WTC11 (cell line): ENCODE measurements around the gene CARD19. TPM values are rescaled to one million over a fixed set of nuclear protein-coding genes. Genes with fewer than 3 reads are reported as not detected.

ENCODE experiments used
- ATAC-seq: fragments of 200-7000 bp; cut with Tn5 transposase; 2 replicates; pipeline ENCODE4 v1.10.0; 2021; ENCODE audit warnings: mild to moderate bottlenecking, moderate library complexity
- CTCF ChIA-PET: fragments of 300-600 bp; sonication (Branson Sonifier 250); formaldehyde crosslinking; loops from one replicate; lab custom pipeline; 2021; ENCODE audit warnings: antibody characterized with exemption; lab: Charles Lee
- POLR2A ChIA-PET: fragments of 350-600 bp; sonication (Branson Sonifier 250); formaldehyde crosslinking; loops from one replicate; lab custom pipeline; 2021; ENCODE audit warnings: antibody characterized with exemption; lab: Charles Lee
- DNase-seq: peaks from one replicate; pipeline ENCODE4 v3.0.0; 2021; ENCODE audit warnings: low spot score
- H3K27ac Mint-ChIP-seq: 2 replicates; pipeline ENCODE4 v1.8.0; 2021; ENCODE audit warnings: mixed read lengths
- H3K27me3 Mint-ChIP-seq: 2 replicates; pipeline ENCODE4 v1.8.0; 2021; ENCODE audit warnings: low read depth, mild to moderate bottlenecking, moderate library complexity, mixed read lengths
- H3K36me3 Mint-ChIP-seq: 2 replicates; pipeline ENCODE4 v1.8.0; 2021; ENCODE audit warnings: mixed read lengths
- H3K4me1 Mint-ChIP-seq: 2 replicates; pipeline ENCODE4 v1.8.0; 2022; ENCODE audit warnings: mixed read lengths
- H3K4me3 Mint-ChIP-seq: 2 replicates; pipeline ENCODE4 v1.8.0; 2021; ENCODE audit warnings: mild to moderate bottlenecking, moderate library complexity, mixed read lengths
- H3K9me3 Mint-ChIP-seq: 2 replicates; pipeline ENCODE4 v1.8.0; 2021; ENCODE audit warnings: mixed read lengths
- AFF4 ChIP-seq: sonication (generic); formaldehyde crosslinking; IDR thresholded peaks from 2 replicates; pipeline ENCODE4 v1.8.1; 2023; ENCODE audit warnings: mild to moderate bottlenecking, missing genetic modification reagents, borderline replicate concordance
- ATF2 ChIP-seq: sonication (generic); formaldehyde crosslinking; IDR thresholded peaks from 2 replicates; pipeline ENCODE4 v1.8.1; 2022; ENCODE audit warnings: low read depth, missing genetic modification reagents, borderline replicate concordance
- E2F1 ChIP-seq: sonication (generic); formaldehyde crosslinking; IDR thresholded peaks from 2 replicates; pipeline ENCODE4 v1.8.0; 2022; ENCODE audit warnings: mild to moderate bottlenecking, missing genetic modification reagents
- FOXP1 ChIP-seq: sonication (generic); formaldehyde crosslinking; IDR thresholded peaks from 2 replicates; pipeline ENCODE4 v1.8.0; 2022; ENCODE audit warnings: missing genetic modification reagents, mild to moderate bottlenecking, moderate library complexity, borderline replicate concordance
- GRHL2 ChIP-seq: fragments of 250-450 bp; sonication (Bioruptor Pico); IDR thresholded peaks from 2 replicates; pipeline ENCODE4 v1.8.0; 2022; ENCODE audit warnings: mild to moderate bottlenecking, moderate library complexity; ENCODE audit not compliant: insufficient replicate concordance, severe bottlenecking
- PRDM15 ChIP-seq: sonication (generic); formaldehyde crosslinking; IDR thresholded peaks from 2 replicates; pipeline ENCODE4 v1.8.0; 2022; ENCODE audit warnings: missing genetic modification reagents
- RELA ChIP-seq: sonication (generic); formaldehyde crosslinking; IDR thresholded peaks from 2 replicates; pipeline ENCODE4 v1.8.1; 2022; ENCODE audit warnings: missing genetic modification reagents, mild to moderate bottlenecking, borderline replicate concordance
- SMAD3 ChIP-seq: sonication (generic); formaldehyde crosslinking; IDR thresholded peaks from 2 replicates; pipeline ENCODE4 v1.8.0; 2022; ENCODE audit warnings: missing genetic modification reagents, mild to moderate bottlenecking, borderline replicate concordance
- SOX15 ChIP-seq: fragments of 250-450 bp; sonication (Bioruptor Pico); IDR thresholded peaks from 2 replicates; pipeline ENCODE4 v1.9.0; 2021; ENCODE audit warnings: mild to moderate bottlenecking
- SP1 ChIP-seq: sonication (generic); formaldehyde crosslinking; conservative IDR thresholded peaks from 2 replicates; pipeline ENCODE4 v1.8.1; 2022; ENCODE audit warnings: missing genetic modification reagents
- TCF7 ChIP-seq: sonication (generic); formaldehyde crosslinking; IDR thresholded peaks from 2 replicates; pipeline ENCODE4 v1.8.0; 2022; ENCODE audit warnings: mild to moderate bottlenecking, low read depth, missing genetic modification reagents, moderate library complexity
- ZBTB21 ChIP-seq: sonication (generic); formaldehyde crosslinking; IDR thresholded peaks from 2 replicates; pipeline ENCODE4 v1.8.1; 2023; ENCODE audit warnings: mild to moderate bottlenecking, missing genetic modification reagents, borderline replicate concordance
- ZNF121 ChIP-seq: sonication (generic); formaldehyde crosslinking; IDR thresholded peaks from 2 replicates; pipeline ENCODE4 v1.8.0; 2023; ENCODE audit warnings: missing genetic modification reagents
- ZNF219 ChIP-seq: sonication (generic); formaldehyde crosslinking; IDR thresholded peaks from 2 replicates; pipeline ENCODE4 v1.8.0; 2023; ENCODE audit warnings: missing genetic modification reagents, mild to moderate bottlenecking, borderline replicate concordance
- ZNF263 ChIP-seq: sonication (generic); formaldehyde crosslinking; IDR thresholded peaks from 2 replicates; pipeline ENCODE4 v1.8.1; 2022; ENCODE audit warnings: low read depth, mild to moderate bottlenecking, moderate library complexity, missing genetic modification reagents
- ZNF317 ChIP-seq: sonication (generic); formaldehyde crosslinking; IDR thresholded peaks from 2 replicates; pipeline ENCODE4 v1.8.1; 2023; ENCODE audit warnings: low read depth, mild to moderate bottlenecking, moderate library complexity, missing genetic modification reagents, borderline replicate concordance
- ZNF512 ChIP-seq: sonication (generic); formaldehyde crosslinking; IDR thresholded peaks from 2 replicates; pipeline ENCODE4 v1.8.1; 2022; ENCODE audit warnings: missing genetic modification reagents, borderline replicate concordance
- ZNF671 ChIP-seq: fragments of 250-450 bp; sonication (Bioruptor Pico); IDR thresholded peaks from 2 replicates; pipeline ENCODE4 v1.8.0; 2021; ENCODE audit warnings: mild to moderate bottlenecking
- total RNA-seq: library from RNA; stranded (reverse); gene quantifications from 3 replicates; pipeline ENCODE4 v1.2.3, GENCODE V29; 2021

The CARD19 gene
- total RNA-seq, 1 experiment from 2014 or later = 34.5 TPM

GRCh38 chr9:93124793-93125192 is 28.8 kb downstream of the CARD19 start:
- peaks cover 7% of the 10 kb centered on the region for H3K36me3 Mint-ChIP-seq
- 0 out of 2 replicates have a peak overlapping the region, but pooled peaks have one; percentile 26 for H3K27ac Mint-ChIP-seq
- ChIA-PET CTCF (interaction anchor here (1.7 kb wide), 1 partner anchor 16 kb away, joined by 8 read pairs; no protein-coding TSS in a partner anchor), POLR2A (no interaction called here)
- no peaks in the 10 kb centered on the region for H3K27me3 Mint-ChIP-seq
- peaks cover 20% of the 10 kb centered on the region for H3K4me1 Mint-ChIP-seq
- no peaks in the 10 kb centered on the region for H3K9me3 Mint-ChIP-seq
- peak; percentile 4 for DNase-seq
- ATAC-seq = no peak
- no peak for TF ChIP-seq ZNF263
- H3K4me3 Mint-ChIP-seq = no peak overlapping the region

- peaks cover 7% of the 10 kb centered on the region for H3K36me3 Mint-ChIP-seq
- ChIA-PET CTCF (interaction anchor here (1.7 to 2.6 kb wide), 3 partner anchors 10 to 29 kb away, joined by 8 to 17 read pairs (median 13); no protein-coding TSS in a partner anchor), POLR2A (no interaction called here)
- no peak overlapping the region for H3K27ac Mint-ChIP-seq
- H3K4me3 Mint-ChIP-seq = no peak overlapping the region
- H3K9me3 Mint-ChIP-seq = no peaks in the 10 kb centered on the region
- H3K27me3 Mint-ChIP-seq = no peaks in the 10 kb centered on the region
- peaks cover 15% of the 10 kb centered on the region for H3K4me1 Mint-ChIP-seq
- TF ChIP-seq RELA (no peak), SMAD3 (no peak), SOX15 (CRISPR knock-in tag) (no peak), GRHL2 (CRISPR knock-in tag) (no peak), ZNF317 (CRISPR knock-in tag) (no peak), TCF7 (CRISPR knock-in tag) (no peak), ZNF512 (CRISPR knock-in tag) (no peak), ZNF121 (CRISPR knock-in tag) (peak; percentile 74; the same call in 1 of the 2 replicates), E2F1 (CRISPR knock-in tag) (no peak)
- ATAC-seq (no peak), DNase-seq (peak; percentile 5)
Observed at GRCh38 chr9:93125331-93125894, 29.4 kb downstream of the CARD19 start.

GRCh38 chr9:93126151-93126781 is 30.2 kb downstream of the CARD19 start:
- ChIA-PET CTCF (interaction anchor here (1.1 to 2.6 kb wide), 6 partner anchors 11 to 68 kb away, joined by 3 to 17 read pairs (median 7); no protein-coding TSS in a partner anchor), POLR2A (no interaction called here)
- no peak overlapping the region for H3K27ac Mint-ChIP-seq
- no peak for DNase-seq
- H3K27me3 Mint-ChIP-seq = no peaks in the 10 kb centered on the region
- H3K9me3 Mint-ChIP-seq = no peaks in the 10 kb centered on the region
- ATAC-seq = no peak
- H3K4me3 Mint-ChIP-seq = no peak overlapping the region
- peaks cover 17% of the 10 kb centered on the region for H3K4me1 Mint-ChIP-seq
- peaks cover 7% of the 10 kb centered on the region for H3K36me3 Mint-ChIP-seq
- no peak for TF ChIP-seq ZBTB21 (CRISPR knock-in tag)
- 0 out of 2 replicates have a peak, but pooled peaks have one; percentile 40 for TF ChIP-seq RELA
- no peak for TF ChIP-seq SP1 (CRISPR knock-in tag)
- TF ChIP-seq PRDM15 (CRISPR knock-in tag) = 0 out of 2 replicates have a peak, but pooled peaks have one; percentile 6
- TF ChIP-seq ZNF671 (CRISPR knock-in tag) = no peak
- TF ChIP-seq FOXP1 = peak; percentile 18; the same call in 1 of the 2 replicates
- no peak for TF ChIP-seq ATF2 (CRISPR knock-in tag)
- TF ChIP-seq AFF4 (CRISPR knock-in tag) = no peak
- TF ChIP-seq ZNF219 (CRISPR knock-in tag) = no peak
